ENCODE measurements around the gene CALCR.
"Not testable (repeated sequence)": the region's sequence is repeated elsewhere in the genome, so short reads cannot be mapped to it uniquely, and the experiment has no call there.

Gene CALCR

GRCh38 chr7:93509303-93509702 lies 65.2 kb downstream of the CALCR start:
- DNase-seq (ENCODE audit: extremely low spot score), result no peak
- POLR2A ChIA-PET, result no interaction called here
- CTCF ChIA-PET, result no interaction called here
- TF ChIP-seq CTCF (IDR thresholded peaks at IDR 0.05; ENCODE audit: control extremely low read depth, extremely low read depth, low read depth, missing control alignments), result no peak

- CTCF ChIA-PET, result no interaction called here
- no peak for DNase-seq (ENCODE audit: extremely low spot score)
- TF ChIP-seq CTCF (IDR thresholded peaks at IDR 0.05; ENCODE audit: control extremely low read depth, extremely low read depth, low read depth, missing control alignments), result no peak
- POLR2A ChIA-PET, result no interaction called here
Measured at GRCh38 chr7:93503088-93503487, 71.4 kb downstream of the CALCR start.

GRCh38 chr7:93491860-93492259 lies 82.7 kb downstream of the CALCR start:
- DNase-seq (ENCODE audit: extremely low spot score); CTCF ChIA-PET; POLR2A ChIA-PET: not testable (repeated sequence)

GRCh38 chr7:93476491-93477344 lies 97.8 kb downstream of the CALCR start:
- ChIA-PET CTCF (interaction anchor here (0.7 to 0.8 kb wide), 3 partner anchors 34 to 102 kb away, joined by 3 read pairs; no protein-coding TSS in a partner anchor), POLR2A (no interaction called here)
- no peak for DNase-seq (ENCODE audit: extremely low spot score)
- TF ChIP-seq CTCF (IDR thresholded peaks at IDR 0.05; ENCODE audit: control extremely low read depth, extremely low read depth, low read depth, missing control alignments), result no peak

GRCh38 chr7:93475811-93476210 lies 98.7 kb downstream of the CALCR start:
- ChIA-PET CTCF (interaction anchor here (0.8 kb wide), 1 partner anchor 33 kb away, joined by 3 read pairs; no protein-coding TSS in a partner anchor), POLR2A (no interaction called here)
- TF ChIP-seq CTCF (IDR thresholded peaks at IDR 0.05; ENCODE audit: control extremely low read depth, extremely low read depth, low read depth, missing control alignments), result no peak
- no peak for DNase-seq (ENCODE audit: extremely low spot score)

- ChIA-PET CTCF (no interaction called here), POLR2A (no interaction called here)
- TF ChIP-seq CTCF (IDR thresholded peaks at IDR 0.05; ENCODE audit: control extremely low read depth, extremely low read depth, low read depth, missing control alignments), result no peak
- no peak for DNase-seq (ENCODE audit: extremely low spot score)
Measured at GRCh38 chr7:93471456-93471855, 103.1 kb downstream of the CALCR start.

- DNase-seq (ENCODE audit: extremely low spot score), result no peak
- ChIA-PET POLR2A (no interaction called here), CTCF (no interaction called here)
- TF ChIP-seq CTCF (IDR thresholded peaks at IDR 0.05; ENCODE audit: control extremely low read depth, extremely low read depth, low read depth, missing control alignments), result no peak
Measured at GRCh38 chr7:93463764-93464163, 110.8 kb downstream of the CALCR start.

Measured in GM10248 (cell line).